GM06990 (cell line): ENCODE data around the gene SETX.

Source experiments
- DNase-seq: peaks from one replicate; pipeline ENCODE4 v3.0.0-alpha.2; 2011; ENCODE audit not compliant: insufficient read length; ENCODE audit errors: extremely low read depth
- H3K27me3 ChIP-seq: replicated peaks from 2 replicates; pipeline ENCODE4 v1.6.0; 2011; ENCODE audit warnings: low read length; ENCODE audit not compliant: control insufficient read depth, insufficient read depth
- H3K36me3 ChIP-seq: 2 replicates; pipeline ENCODE4 v1.5.1; 2011; ENCODE audit warnings: low read length; ENCODE audit not compliant: control insufficient read depth, insufficient read depth
- H3K4me3 ChIP-seq: replicated peaks from 2 replicates; pipeline ENCODE4 v1.5.1; 2011; ENCODE audit warnings: low read depth, mild to moderate bottlenecking, control low read depth, low read length
- CTCF ChIP-seq: IDR thresholded peaks from 2 replicates; pipeline ENCODE4 v1.5.1; 2011; ENCODE audit warnings: low read length, control low read depth, mild to moderate bottlenecking, inconsistent platforms; ENCODE audit not compliant: insufficient read depth, poor library complexity, severe bottlenecking

The SETX gene

GRCh38 chr9:132240841-132241482 lies 113.8 kb downstream of the SETX start:
- DNase-seq, result peak; percentile 94
- no peak for TF ChIP-seq CTCF
- Histone ChIP-seq H3K27me3 (peaks cover 1% of the 10 kb centered on the region; the same call in 1 of the 2 replicates), H3K36me3 (no peaks in the 10 kb centered on the region), H3K4me3 (peak overlapping the region; percentile 69)

- DNase-seq, result no peak
- no peaks in the 10 kb centered on the region for H3K36me3 ChIP-seq
- no peak for TF ChIP-seq CTCF
- no peaks in the 10 kb centered on the region; the same call in none of the 2 replicates for H3K27me3 ChIP-seq
- no peak overlapping the region; the same call in 1 of the 2 replicates for H3K4me3 ChIP-seq
Measured at GRCh38 chr9:132239999-132240840, 114.6 kb downstream of the SETX start.

- no peak for DNase-seq
- no peaks in the 10 kb centered on the region; the same call in none of the 2 replicates for H3K27me3 ChIP-seq
- no peak overlapping the region for H3K4me3 ChIP-seq
- H3K36me3 ChIP-seq, result no peaks in the 10 kb centered on the region
- no peak for TF ChIP-seq CTCF
Measured at GRCh38 chr9:132239518-132239917, 115.3 kb downstream of the SETX start.

GRCh38 chr9:132238992-132239391 lies 115.8 kb downstream of the SETX start:
- no peak for DNase-seq
- no peaks in the 10 kb centered on the region; the same call in none of the 2 replicates for H3K27me3 ChIP-seq

More at GRCh38 chr9:132238992-132239391, 115.8 kb downstream of the SETX start:
- Histone ChIP-seq H3K4me3 (no peak overlapping the region), H3K36me3 (no peaks in the 10 kb centered on the region)
- no peak for TF ChIP-seq CTCF
